Tibial artery (tissue), 4 donors: ENCODE data around the gene GTPBP6.

Source experiments
- DNase-seq, 2 donors: peaks; one replicate each; pipeline ENCODE4 v3.0.0-alpha.2; 2019
- H3K27ac ChIP-seq, 2 donors: fragments of 200-600 bp; sonication (generic) in 1 of 2; 1 replicate in 1 of 2; 2 replicates in 1 of 2; pipeline ENCODE4 v1.5.1; 2018 to 2019; ENCODE audit warnings: mild to moderate bottlenecking in 1 of 2
- H3K27me3 ChIP-seq, 2 donors: fragments of 200-600 bp; sonication (generic) in 1 of 2; one replicate each; pipeline versions ENCODE4 v1.5.1 to v1.6.0; 2016 to 2019
- H3K36me3 ChIP-seq, 3 donors: fragments of 200-600 bp; sonication (generic) in 2 of 3; one replicate each; pipeline ENCODE4 v1.5.1; 2016 to 2019; ENCODE audit warnings: mild to moderate bottlenecking in 2 of 3
- H3K4me1 ChIP-seq, 4 donors: fragments of 200-600 bp; sonication (generic) in 2 of 4; 1 replicate in 3 of 4; 2 replicates in 1 of 4; pipeline ENCODE4 v1.5.1; 2016 to 2019
- H3K4me3 ChIP-seq, 2 donors: fragments of 200-600 bp; sonication (generic) in 1 of 2; 1 replicate in 1 of 2; 2 replicates in 1 of 2; pipeline ENCODE4 v1.5.1; 2018 to 2019; ENCODE audit warnings: mild to moderate bottlenecking in 2 of 2
- H3K9me3 ChIP-seq, 3 donors: fragments of 200-600 bp; sonication (generic) in 1 of 3; one replicate each; pipeline ENCODE4 v1.5.1; 2016 to 2019
- intact Hi-C: fragments of 100-400 bp; cut with DNase I; formaldehyde crosslinking; loops from one replicate; pipeline ENCODE4 v1.15.0; 2023; ENCODE audit warnings: low total_unique reads
- TF ChIP-seq, protein P1 (sequence below), 2 experiments: fragments of 200-600 bp in 1 of 2; fragments of 450-650 bp in 1 of 2; IDR thresholded peaks; one replicate each; pipeline ENCODE4 v1.5.1; 2017 to 2019; ENCODE audit warnings: antibody characterized with exemption in 2 of 2, mild to moderate bottlenecking in 1 of 2, moderate library complexity in 1 of 2

The GTPBP6 gene

DNA sequence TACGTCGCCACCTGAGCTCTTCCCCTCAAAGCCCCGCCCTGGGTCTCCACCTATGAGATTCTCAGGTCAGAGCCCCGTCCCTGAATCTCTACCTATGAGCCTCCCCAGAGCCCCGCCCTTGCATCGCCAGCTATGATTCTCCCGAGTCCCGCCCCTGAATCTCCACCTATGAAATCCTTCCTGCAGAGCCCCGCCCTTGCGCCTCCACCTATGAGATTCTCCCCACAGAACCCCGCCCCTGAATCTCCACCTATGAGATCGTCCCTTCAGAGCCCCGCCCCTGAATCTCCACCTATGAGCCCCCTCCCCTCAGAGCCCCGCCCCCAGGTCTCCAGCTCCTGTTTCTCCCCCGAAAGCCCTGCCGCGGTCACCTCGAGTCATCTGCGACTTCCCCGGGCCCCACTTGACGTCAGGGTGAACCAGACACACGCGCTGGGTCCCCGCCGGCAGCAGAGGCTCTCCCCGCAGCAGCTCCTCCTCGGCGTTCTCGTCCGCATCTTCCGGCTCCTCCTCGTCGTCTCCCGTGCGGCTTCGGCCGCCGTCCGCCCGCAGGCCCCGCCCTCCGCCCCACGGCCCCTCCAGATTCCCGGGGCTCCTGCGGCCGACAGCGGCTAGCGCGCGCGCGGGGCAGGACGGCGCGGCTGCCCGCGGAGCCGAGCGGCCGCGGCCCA lies 393 bp downstream of the GTPBP6 start:
- Histone ChIP-seq H3K4me3 (peak overlapping the region; percentile 76 to 97), H3K36me3 (peaks cover 16 to 31% (median 29%) of the 10 kb centered on the region in 3 donors), H3K4me1 (peaks cover 0 to 31% (median 17%) of the 10 kb centered on the region in 4 donors), H3K27me3 (peaks cover 0 to 2% of the 10 kb centered on the region in 2 donors), H3K9me3 (no peaks in the 10 kb centered on the region), H3K27ac (peak overlapping the region; percentile 91 to 95)
- TF ChIP-seq, protein P1, sequence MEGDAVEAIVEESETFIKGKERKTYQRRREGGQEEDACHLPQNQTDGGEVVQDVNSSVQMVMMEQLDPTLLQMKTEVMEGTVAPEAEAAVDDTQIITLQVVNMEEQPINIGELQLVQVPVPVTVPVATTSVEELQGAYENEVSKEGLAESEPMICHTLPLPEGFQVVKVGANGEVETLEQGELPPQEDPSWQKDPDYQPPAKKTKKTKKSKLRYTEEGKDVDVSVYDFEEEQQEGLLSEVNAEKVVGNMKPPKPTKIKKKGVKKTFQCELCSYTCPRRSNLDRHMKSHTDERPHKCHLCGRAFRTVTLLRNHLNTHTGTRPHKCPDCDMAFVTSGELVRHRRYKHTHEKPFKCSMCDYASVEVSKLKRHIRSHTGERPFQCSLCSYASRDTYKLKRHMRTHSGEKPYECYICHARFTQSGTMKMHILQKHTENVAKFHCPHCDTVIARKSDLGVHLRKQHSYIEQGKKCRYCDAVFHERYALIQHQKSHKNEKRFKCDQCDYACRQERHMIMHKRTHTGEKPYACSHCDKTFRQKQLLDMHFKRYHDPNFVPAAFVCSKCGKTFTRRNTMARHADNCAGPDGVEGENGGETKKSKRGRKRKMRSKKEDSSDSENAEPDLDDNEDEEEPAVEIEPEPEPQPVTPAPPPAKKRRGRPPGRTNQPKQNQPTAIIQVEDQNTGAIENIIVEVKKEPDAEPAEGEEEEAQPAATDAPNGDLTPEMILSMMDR (IDR thresholded peaks at IDR 0.05), result no peak
- DNase-seq, result peak; percentile 99 to 100
- intact Hi-C loops, result loop anchor here (5.0 to 10.0 kb wide), 3 partner anchors 69 to 1134 kb away; partner anchors contain the start of genes ASMTL, PPP2R3B and SLC25A6

DNA sequence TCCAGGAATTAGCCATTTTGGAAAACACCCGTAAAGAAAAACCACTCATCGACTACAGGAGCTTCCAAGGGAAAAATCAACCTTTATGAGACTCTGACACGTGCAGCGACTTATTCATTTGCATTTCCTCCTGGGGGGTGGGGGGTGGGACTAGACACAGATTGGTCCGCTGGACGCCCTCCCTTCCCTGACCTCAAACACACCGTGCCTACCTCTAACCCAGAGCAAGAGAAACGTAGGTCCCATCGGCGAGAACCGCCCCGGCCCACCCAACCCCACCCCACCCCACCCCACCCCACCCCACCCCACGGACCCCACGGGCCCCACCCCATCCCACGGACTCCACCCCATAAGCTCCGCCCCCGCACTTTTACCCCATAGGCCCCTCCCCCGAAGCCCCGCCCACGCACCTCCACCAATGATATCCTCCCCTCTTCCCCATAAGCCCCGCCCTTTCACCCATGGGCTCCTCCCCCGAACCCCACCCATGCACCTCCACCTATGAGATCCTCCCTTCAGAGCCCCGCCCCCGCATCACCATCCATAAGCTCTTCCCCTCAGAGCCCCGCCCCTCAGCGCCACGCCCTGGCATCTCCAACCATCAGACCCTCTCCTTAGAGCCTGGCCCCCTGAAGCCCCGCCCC lies 1.1 kb downstream of the GTPBP6 start:
- Histone ChIP-seq H3K4me1 (peaks cover 0 to 27% (median 16%) of the 10 kb centered on the region in 4 donors), H3K9me3 (no peaks in the 10 kb centered on the region), H3K36me3 (peaks cover 22 to 37% (median 35%) of the 10 kb centered on the region in 3 donors), H3K27me3 (peaks cover 0 to 2% of the 10 kb centered on the region in 2 donors), H3K4me3 (peak overlapping the region; percentile 76 to 97), H3K27ac (peak overlapping the region; percentile 91 to 95)
- DNase-seq, result no peak
- intact Hi-C loops, result loop anchor here (5.0 to 10.0 kb wide), 3 partner anchors 70 to 1135 kb away; partner anchors contain the start of genes ASMTL, PPP2R3B and SLC25A6
- TF ChIP-seq, protein P1 (IDR thresholded peaks at IDR 0.05), result no peak

DNA sequence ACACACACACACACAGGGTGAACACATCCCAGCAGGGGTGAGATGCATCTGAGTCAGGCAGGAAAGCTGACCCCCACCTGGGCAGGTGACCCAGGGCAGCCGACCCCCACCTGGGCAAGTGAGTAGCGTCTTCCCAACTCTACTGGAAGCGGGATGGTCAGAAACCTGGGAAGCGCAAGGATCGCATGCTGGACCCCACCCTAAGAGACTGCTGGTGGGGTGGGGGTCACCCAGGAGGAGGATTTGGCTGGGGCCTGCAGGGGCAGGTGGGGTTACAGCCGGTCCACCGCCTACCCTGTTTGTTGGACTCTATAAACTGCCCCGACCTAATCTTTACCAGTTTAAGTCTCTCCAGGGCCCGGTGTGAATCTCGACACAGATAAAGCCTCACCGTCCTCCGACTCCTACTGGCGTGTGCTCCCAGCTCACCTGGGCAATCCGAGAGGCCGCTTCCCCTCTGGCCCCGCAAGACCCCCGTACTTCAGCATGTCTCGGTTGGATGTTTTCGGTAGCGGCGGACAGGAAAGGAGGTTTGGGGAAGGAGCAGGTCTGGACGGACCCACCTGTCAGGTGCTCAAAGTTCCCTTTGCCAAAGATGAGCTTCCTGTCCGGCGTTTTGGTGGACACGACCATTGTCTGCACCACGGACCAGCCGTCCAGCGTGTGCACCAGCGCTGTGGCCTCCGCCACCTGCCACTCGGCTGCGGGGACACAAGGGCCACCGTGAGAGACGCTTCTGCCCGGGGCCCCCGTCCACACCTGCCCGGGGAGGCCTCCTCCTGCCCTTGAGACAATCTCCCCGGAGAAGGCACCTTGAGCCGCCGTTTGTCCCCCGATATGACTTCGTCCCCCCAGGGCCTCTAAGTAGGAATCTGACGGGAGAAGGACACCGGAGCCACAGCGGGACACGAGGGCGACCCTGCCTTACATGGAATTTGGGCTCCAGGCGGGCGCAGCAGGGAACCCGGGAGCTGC lies 2.0 kb downstream of the GTPBP6 start:
- intact Hi-C loops, result loop anchor here (5.0 to 10.0 kb wide), 3 partner anchors 71 to 1136 kb away; partner anchors contain the start of genes ASMTL, PPP2R3B and SLC25A6
- Histone ChIP-seq H3K9me3 (no peaks in the 10 kb centered on the region), H3K27ac (peak overlapping the region in 1 of 2 donors; percentile 91), H3K27me3 (peaks cover 0 to 2% of the 10 kb centered on the region in 2 donors), H3K4me1 (peaks cover 0 to 27% (median 16%) of the 10 kb centered on the region in 4 donors), H3K36me3 (peaks cover 28 to 46% (median 45%) of the 10 kb centered on the region in 3 donors), H3K4me3 (no peak overlapping the region)
- TF ChIP-seq, protein P1 (IDR thresholded peaks at IDR 0.05), result no peak
- DNase-seq, result peak; percentile 22 to 72

DNA sequence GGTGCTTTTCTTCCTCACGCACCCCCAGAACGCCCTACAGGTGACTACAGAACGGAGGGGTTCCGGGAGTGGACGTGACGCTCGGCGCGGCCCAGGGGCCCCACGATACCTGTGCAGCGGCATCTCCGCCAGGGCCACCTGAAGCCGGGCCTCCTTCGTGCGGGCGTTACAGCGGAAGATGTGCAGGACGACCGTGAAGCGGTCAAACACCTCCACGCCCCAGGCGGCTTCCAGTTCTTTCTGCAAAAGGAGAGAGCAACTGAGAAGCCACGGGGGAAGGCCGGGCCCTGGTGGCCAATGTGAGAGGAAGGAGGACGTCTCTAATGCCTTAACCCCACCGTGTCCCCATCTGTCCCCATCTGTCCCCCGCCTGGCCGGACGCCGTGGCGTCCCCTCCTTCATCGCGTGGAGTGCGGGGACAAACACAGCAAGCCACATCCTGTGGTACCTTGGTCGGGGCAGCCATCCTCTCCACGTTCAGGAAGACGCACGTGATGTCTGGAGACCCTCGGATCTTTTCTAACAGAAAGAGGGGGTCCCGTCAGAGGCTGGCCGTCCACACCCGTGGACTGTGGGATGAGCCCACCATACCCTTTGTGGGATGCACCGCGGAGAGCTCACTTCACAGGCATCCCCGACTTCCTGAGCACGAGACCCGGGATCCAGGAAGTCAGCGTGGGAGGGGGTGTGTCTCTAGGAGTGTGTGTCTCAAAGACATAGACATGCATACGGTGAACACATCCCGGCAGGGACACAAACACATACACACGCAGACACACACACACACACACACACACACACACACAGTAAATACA lies 3.6 kb downstream of the GTPBP6 start:
- peak; percentile 17 to 60 for DNase-seq
- Histone ChIP-seq H3K9me3 (no peaks in the 10 kb centered on the region), H3K27ac (no peak overlapping the region), H3K36me3 (peaks cover 39 to 63% (median 57%) of the 10 kb centered on the region in 3 donors), H3K4me3 (no peak overlapping the region), H3K4me1 (peaks cover 0 to 17% (median 6%) of the 10 kb centered on the region in 4 donors), H3K27me3 (peaks cover 0 to 2% of the 10 kb centered on the region in 2 donors)
- TF ChIP-seq, protein P1 (IDR thresholded peaks at IDR 0.05), result no peak
- intact Hi-C loops, result loop anchor here (5.0 to 10.0 kb wide), 3 partner anchors 72 to 1137 kb away; partner anchors contain the start of genes ASMTL, PPP2R3B and SLC25A6
